ENCODE data around the gene KCNK4. TPM values are rescaled to one million over a fixed set of nuclear protein-coding genes. Genes with fewer than 3 reads are reported as not detected.

Gene KCNK4
- total and polyA plus RNA-seq, 2 of the 13 experiments (the other 11 are each of a cell fraction or from before 2014, with no cell fraction given): not detected

DNA sequence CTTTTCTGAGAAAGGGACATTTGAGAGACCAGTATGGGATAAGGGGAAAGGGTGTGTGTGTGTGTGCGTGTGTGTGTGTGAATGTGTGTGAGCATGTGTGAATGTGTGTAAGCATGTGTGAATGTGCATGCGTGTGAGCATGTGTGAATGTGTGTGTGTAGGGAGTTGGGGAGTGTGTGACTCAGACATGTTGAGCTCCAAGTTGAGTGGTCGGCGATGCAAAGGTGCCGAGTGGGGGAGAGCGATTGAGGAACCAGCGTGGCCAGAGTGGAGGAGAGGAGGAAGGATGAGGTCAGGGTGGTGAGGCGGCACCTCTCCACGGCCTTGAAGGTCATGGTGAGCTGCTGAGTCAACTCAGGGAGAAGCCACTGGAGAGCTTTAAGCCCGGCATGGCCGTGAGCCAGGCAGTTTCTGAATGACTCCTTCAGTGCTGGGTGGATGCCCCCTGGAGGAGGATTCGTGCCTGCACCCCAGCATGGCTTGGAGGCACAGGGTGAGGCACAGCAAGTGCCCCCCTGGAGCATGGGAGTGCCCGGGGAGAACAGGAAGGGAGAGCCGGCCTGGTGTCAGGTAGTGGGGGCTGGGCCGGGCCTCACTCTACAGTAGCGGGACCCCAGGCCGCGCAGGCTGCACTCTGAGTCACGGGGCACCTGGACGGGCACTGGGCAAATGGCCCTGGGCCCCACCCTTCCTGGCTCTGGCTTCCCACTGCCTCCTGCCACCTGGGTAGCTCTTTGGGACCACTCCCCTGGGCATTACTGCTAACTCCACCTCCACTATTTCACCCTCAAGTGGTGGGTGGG, 40.7 kb downstream of the KCNK4 start (continued):
- TF ChIP-seq CBX2 (IDR thresholded peaks at IDR 0.05; ENCODE audit: low read depth, low read length) (no peak), CBX2 (CRISPR knock-in tag; IDR thresholded peaks at IDR 0.05; ENCODE audit: low read depth) (no peak), MED8 (CRISPR knock-in tag; IDR thresholded peaks at IDR 0.05; ENCODE audit: insufficient replicate concordance) (no peak), ZNF234 (CRISPR knock-in tag; conservative IDR thresholded peaks at IDR 0.05) (no peak), ZBTB43 (CRISPR knock-in tag; conservative IDR thresholded peaks at IDR 0.05) (no peak), ZNF136 (CRISPR knock-in tag; IDR thresholded peaks at IDR 0.05; ENCODE audit: low read depth) (no peak), RBM22 (optimal IDR thresholded peaks at IDR 0.05; ENCODE audit: low read length) (no peak), YY1 (IDR thresholded peaks at IDR 0.05; ENCODE audit: insufficient read depth, insufficient replicate concordance, low read depth, low read length) (no peak), POLR2AphosphoS5 (IDR thresholded peaks at IDR 0.05; ENCODE audit: low read depth, low read length) (no peak), ZNF232 (CRISPR knock-in tag; IDR thresholded peaks at IDR 0.05; ENCODE audit: borderline replicate concordance) (no peak), CSRNP2 (CRISPR knock-in tag; conservative IDR thresholded peaks at IDR 0.05; ENCODE audit: low read depth) (no peak), CERS6 (CRISPR knock-in tag; IDR thresholded peaks at IDR 0.05) (no peak), HOXA9 (CRISPR knock-in tag; IDR thresholded peaks at IDR 0.05; ENCODE audit: borderline replicate concordance) (no peak), SRSF9 (IDR thresholded peaks at IDR 0.05; ENCODE audit: borderline replicate concordance, insufficient read depth, low read depth, low read length, poor library complexity, severe bottlenecking) (no peak), ZGPAT (CRISPR knock-in tag; IDR thresholded peaks at IDR 0.05) (peak; percentile 34; the same call in 1 of the 2 replicates), NR2F6 (IDR thresholded peaks at IDR 0.05) (no peak), NR2F6 (CRISPR knock-in tag; IDR thresholded peaks at IDR 0.05) (peak; percentile 18; the same call in 1 of the 2 replicates), MZF1 (CRISPR knock-in tag; IDR thresholded peaks at IDR 0.05; ENCODE audit: borderline replicate concordance) (no peak), MBD4 (IDR thresholded peaks at IDR 0.05; ENCODE audit: borderline replicate concordance, low read length) (no peak)
- TF ChIP-seq, protein P1, sequence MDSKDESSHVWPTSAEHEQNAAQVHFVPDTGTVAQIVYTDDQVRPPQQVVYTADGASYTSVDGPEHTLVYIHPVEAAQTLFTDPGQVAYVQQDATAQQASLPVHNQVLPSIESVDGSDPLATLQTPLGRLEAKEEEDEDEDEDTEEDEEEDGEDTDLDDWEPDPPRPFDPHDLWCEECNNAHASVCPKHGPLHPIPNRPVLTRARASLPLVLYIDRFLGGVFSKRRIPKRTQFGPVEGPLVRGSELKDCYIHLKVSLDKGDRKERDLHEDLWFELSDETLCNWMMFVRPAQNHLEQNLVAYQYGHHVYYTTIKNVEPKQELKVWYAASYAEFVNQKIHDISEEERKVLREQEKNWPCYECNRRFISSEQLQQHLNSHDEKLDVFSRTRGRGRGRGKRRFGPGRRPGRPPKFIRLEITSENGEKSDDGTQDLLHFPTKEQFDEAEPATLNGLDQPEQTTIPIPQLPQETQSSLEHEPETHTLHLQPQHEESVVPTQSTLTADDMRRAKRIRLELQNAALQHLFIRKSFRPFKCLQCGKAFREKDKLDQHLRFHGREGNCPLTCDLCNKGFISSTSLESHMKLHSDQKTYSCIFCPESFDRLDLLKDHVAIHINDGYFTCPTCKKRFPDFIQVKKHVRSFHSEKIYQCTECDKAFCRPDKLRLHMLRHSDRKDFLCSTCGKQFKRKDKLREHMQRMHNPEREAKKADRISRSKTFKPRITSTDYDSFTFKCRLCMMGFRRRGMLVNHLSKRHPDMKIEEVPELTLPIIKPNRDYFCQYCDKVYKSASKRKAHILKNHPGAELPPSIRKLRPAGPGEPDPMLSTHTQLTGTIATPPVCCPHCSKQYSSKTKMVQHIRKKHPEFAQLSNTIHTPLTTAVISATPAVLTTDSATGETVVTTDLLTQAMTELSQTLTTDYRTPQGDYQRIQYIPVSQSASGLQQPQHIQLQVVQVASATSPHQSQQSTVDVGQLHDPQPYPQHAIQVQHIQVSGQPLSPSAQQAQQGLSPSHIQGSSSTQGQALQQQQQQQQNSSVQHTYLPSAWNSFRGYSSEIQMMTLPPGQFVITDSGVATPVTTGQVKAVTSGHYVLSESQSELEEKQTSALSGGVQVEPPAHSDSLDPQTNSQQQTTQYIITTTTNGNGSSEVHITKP (CRISPR knock-in tag; IDR thresholded peaks at IDR 0.05; ENCODE audit: low read depth): no peak

Measured in HepG2 (cell line).